GM12878 (cell line): Measurements from ENCODE around the gene NEO1. TPM values are rescaled to one million over a fixed set of nuclear protein-coding genes. Genes with fewer than 3 reads are reported as not detected.

Experiments
- ETV6 ChIP-seq, 2 experiments: fragments of 450-650 bp in 1 of 2; IDR thresholded peaks in 1 of 2; conservative IDR thresholded peaks in 1 of 2; 2 replicates each; pipeline ENCODE4 v1.6.1; 2014; ENCODE audit warnings: antibody characterized with exemption in 1 of 2, borderline replicate concordance in 1 of 2, low read depth in 1 of 2, mild to moderate bottlenecking in 1 of 2, moderate library complexity in 1 of 2
- ZNF207 ChIP-seq: fragments of 450-650 bp; IDR thresholded peaks from 2 replicates; pipeline ENCODE4 v1.6.1; 2014; ENCODE audit warnings: antibody characterized with exemption, mild to moderate bottlenecking, borderline replicate concordance
- ZNF24 ChIP-seq: fragments of 450-650 bp; IDR thresholded peaks from 2 replicates; pipeline ENCODE4 v1.6.1; 2017; ENCODE audit warnings: antibody characterized with exemption, mild to moderate bottlenecking
- polyA plus RNA-seq, 11 experiments: library from polyadenylated mRNA; depleted of rRNA in 4 of 11; unstranded in 6 of 11; stranded (reverse) in 5 of 11; fragments of >200 nt; fragmentation: Nextera tagmentation in 4 of 11; fragmentation: Illumina TruSeq in 1 of 11; extraction: Ambion mirVana in 4 of 11; extraction: Trizol in 1 of 11; gene quantifications; 1 replicate in 1 of 11; 2 replicates in 10 of 11; pipeline versions ENCODE4 v1.2.1 to v1.2.3, GENCODE V29; 2011 to 2016; ENCODE audit warnings: inconsistent platforms in 2 of 11, missing spikeins in 2 of 11, low read depth in 1 of 11
- total RNA-seq, 4 experiments: library from RNA; depleted of rRNA in 3 of 4; stranded (reverse); fragments of >200 nt in 3 of 4; fragmentation: Illumina TruSeq in 1 of 4; extraction: Trizol in 1 of 4; gene quantifications; 2 replicates each; pipeline versions ENCODE4 v1.2.1 to v1.2.3, GENCODE V29; 2013 to 2021
- TF ChIP-seq, protein P1 (sequence below): IDR thresholded peaks from 2 replicates; pipeline ENCODE4 v1.6.1; 2011; ENCODE audit warnings: borderline replicate concordance, low read depth, mild to moderate bottlenecking, moderate library complexity, low read length; ENCODE audit not compliant: insufficient read depth, poor library complexity, severe bottlenecking
- TF ChIP-seq, protein P2 (sequence below): IDR thresholded peaks from 2 replicates; pipeline ENCODE4 v1.6.1; 2012; ENCODE audit warnings: improper control_type of control experiment, low read depth, low read length; ENCODE audit not compliant: insufficient replicate concordance

Gene NEO1
- total and polyA plus RNA-seq, 10 of the 15 experiments (the other 5 are each of a cell fraction or from before 2014, with no cell fraction given) = 0.03 to 2.0 (median 0.32) TPM

DNA sequence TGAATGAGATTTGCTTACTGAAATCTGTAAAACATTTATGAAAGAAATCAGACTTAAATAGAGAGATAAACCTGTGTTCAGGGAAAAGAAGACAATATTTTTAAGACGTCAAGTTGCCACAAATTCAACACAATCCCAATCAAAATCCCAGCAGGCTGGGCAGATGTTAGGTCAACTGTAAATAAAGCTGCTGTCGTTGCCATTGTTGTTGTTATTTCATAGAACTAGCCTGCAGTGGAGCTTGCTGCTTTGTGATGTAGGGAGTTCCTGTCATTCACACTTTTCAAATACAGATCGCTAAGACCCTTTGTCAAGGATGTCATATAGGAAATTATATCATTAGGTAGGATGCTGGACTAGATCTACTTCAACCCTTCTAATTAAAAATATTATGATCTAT, 123.1 kb downstream of the NEO1 start (continued):
- TF ChIP-seq ETV6 (conservative IDR thresholded peaks at IDR 0.05 in 1 of 2, IDR thresholded peaks at IDR 0.05 in 1 of 2; ENCODE audit: borderline replicate concordance in 1 of 2, low read depth in 1 of 2) (no peak), ZNF24 (no peak), ZNF207 (no peak)
- TF ChIP-seq, protein P1, sequence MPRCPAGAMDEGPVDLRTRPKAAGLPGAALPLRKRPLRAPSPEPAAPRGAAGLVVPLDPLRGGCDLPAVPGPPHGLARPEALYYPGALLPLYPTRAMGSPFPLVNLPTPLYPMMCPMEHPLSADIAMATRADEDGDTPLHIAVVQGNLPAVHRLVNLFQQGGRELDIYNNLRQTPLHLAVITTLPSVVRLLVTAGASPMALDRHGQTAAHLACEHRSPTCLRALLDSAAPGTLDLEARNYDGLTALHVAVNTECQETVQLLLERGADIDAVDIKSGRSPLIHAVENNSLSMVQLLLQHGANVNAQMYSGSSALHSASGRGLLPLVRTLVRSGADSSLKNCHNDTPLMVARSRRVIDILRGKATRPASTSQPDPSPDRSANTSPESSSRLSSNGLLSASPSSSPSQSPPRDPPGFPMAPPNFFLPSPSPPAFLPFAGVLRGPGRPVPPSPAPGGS = no peak
- TF ChIP-seq, protein P2, sequence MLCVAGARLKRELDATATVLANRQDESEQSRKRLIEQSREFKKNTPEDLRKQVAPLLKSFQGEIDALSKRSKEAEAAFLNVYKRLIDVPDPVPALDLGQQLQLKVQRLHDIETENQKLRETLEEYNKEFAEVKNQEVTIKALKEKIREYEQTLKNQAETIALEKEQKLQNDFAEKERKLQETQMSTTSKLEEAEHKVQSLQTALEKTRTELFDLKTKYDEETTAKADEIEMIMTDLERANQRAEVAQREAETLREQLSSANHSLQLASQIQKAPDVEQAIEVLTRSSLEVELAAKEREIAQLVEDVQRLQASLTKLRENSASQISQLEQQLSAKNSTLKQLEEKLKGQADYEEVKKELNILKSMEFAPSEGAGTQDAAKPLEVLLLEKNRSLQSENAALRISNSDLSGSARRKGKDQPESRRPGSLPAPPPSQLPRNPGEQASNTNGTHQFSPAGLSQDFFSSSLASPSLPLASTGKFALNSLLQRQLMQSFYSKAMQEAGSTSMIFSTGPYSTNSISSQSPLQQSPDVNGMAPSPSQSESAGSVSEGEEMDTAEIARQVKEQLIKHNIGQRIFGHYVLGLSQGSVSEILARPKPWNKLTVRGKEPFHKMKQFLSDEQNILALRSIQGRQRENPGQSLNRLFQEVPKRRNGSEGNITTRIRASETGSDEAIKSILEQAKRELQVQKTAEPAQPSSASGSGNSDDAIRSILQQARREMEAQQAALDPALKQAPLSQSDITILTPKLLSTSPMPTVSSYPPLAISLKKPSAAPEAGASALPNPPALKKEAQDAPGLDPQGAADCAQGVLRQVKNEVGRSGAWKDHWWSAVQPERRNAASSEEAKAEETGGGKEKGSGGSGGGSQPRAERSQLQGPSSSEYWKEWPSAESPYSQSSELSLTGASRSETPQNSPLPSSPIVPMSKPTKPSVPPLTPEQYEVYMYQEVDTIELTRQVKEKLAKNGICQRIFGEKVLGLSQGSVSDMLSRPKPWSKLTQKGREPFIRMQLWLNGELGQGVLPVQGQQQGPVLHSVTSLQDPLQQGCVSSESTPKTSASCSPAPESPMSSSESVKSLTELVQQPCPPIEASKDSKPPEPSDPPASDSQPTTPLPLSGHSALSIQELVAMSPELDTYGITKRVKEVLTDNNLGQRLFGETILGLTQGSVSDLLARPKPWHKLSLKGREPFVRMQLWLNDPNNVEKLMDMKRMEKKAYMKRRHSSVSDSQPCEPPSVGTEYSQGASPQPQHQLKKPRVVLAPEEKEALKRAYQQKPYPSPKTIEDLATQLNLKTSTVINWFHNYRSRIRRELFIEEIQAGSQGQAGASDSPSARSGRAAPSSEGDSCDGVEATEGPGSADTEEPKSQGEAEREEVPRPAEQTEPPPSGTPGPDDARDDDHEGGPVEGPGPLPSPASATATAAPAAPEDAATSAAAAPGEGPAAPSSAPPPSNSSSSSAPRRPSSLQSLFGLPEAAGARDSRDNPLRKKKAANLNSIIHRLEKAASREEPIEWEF = no peak
